NCI-H2196 treated with DMSO at 0.1 percent for 48 hours (cell line): ENCODE results near the gene SULT1A3.
"Not testable (repeated sequence)": the region's sequence is repeated elsewhere in the genome, so short reads cannot be mapped to it uniquely, and the experiment has no call there.

ENCODE experiments used
- DNase-seq: peaks from one replicate; lab custom pipeline; 2025; ENCODE audit not compliant: unreplicated experiment; lab: John Stamatoyannopoulos, UW

Gene SULT1A3

DNA sequence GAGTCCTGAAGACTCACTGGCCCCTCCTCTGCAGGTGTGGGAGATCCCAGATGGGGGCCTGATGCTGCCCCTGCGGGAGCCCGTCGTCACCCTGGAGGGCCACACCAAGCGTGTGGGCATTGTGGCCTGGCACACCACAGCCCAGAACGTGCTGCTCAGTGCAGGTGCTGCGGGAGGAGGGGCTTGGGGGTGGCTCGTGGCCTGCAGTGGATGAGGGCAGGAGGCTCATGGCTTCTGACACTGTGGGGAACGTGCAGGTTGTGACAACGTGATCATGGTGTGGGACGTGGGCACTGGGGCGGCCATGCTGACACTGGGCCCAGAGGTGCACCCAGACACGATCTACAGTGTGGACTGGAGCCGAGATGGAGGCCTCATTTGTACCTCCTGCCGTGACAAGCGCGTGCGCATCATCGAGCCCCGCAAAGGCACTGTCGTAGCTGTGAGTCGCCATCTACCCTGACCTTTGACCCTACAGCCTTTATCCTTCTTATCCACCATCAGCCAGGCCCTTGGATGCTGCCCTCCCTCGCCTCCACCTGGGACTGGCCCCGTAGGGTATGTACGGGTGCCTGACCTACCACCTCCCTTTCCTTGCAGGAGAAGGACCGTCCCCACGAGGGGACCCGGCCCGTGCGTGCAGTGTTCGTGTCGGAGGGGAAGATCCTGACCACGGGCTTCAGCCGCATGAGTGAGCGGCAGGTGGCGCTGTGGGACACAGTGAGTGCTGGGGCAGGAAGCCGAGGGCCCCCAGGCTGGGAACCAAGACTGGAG, 12.1 kb upstream of the SULT1A3 start:
- no peak for DNase-seq

DNA sequence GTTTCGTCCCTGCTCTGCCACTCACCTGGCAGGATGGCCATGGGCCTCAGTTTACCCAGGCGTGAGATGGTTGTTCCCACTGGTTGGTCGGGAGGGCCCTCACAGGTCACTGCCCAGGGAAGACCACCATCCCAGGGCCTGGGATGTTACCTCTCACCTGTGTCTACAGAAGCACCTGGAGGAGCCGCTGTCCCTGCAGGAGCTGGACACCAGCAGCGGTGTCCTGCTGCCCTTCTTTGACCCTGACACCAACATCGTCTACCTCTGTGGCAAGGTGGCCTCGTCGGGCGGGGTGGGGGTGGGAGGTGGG, 11.5 kb upstream of the SULT1A3 start:
- DNase-seq: no peak

DNA sequence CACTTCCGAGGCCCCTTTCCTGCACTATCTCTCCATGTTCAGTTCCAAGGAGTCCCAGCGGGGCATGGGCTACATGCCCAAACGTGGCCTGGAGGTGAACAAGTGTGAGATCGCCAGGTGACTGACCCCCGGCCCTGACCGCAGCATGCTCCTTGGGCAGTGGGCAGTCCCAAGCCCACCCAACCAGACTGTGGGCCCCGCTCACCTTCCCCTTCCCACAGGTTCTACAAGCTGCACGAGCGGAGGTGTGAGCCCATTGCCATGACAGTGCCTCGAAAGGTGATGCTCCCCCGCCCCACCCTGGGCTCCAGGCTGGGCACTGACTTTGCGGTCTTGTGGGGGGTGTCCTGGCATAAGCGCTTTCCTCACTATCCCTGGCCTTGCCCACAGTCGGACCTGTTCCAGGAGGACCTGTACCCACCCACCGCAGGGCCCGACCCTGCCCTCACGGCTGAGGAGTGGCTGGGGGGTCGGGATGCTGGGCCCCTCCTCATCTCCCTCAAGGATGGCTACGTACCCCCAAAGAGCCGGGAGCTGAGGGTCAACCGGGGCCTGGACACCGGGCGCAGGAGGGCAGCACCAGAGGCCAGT, 11.0 kb upstream of the SULT1A3 start:
- no peak for DNase-seq

DNA sequence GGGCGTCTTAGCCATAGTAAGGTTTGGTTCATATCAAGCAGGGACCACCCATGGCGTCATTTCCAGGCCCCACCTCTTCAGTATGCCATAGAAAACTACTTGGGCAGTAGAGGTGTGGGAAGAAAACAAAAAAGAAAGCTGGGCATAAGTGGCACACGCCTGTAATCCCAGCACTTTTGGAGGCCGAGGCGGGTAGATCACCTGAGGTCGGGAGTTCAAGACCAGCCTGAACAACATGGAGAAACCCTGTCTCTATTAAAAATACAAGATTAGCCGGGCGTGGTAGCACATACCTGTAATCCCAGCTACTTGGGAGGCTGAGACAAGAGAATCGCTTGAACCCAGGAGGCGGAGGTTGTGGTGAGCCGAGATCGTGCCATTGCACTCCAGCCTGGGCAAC, 7.9 kb upstream of the SULT1A3 start:
- DNase-seq: not testable (repeated sequence)

DNA sequence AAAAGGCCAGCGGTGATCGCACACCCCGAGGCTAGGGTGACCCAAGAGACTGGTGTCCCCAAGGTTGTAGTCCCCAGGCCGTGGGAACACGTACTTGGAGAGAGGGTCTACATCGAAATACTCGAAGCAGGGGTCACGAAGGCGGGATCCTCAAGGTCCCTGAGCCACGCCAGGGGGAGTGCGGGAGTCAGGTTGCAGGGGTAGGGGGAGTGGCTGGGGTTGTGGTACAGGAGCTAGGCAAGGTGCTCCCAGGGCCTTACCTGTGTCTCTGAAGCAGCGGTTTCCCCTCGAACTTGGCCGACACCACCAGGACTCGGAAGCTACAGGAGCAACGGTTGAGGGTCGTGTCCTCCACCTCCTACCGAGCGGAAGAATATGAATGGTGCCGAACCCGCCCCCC, 6.0 kb upstream of the SULT1A3 start:
- DNase-seq: not testable (repeated sequence)

DNA sequence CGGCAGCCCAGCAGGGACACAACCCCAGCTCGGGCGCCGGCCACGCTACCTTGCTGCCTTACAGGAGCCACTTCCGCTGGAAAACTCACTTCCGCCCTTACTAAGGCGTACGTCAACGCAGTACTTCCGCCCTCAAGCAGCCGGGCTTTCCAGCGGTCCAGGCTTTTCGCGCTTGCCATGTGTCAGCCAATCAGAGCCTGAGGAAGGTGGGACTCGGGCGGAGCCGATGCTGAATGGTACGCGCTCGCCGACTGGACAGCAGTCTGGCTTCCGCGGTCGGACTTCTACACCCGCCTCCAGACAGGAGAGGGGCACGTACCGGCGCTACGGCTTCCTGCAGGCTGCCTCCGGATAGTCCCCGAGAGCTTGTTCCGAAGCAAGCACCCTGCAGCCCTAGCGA, 5.4 kb upstream of the SULT1A3 start, which contains the start of the genes BOLA2B and SLX1A:
BOLA2B (minus strand) TSS at position 52 of the 400 bp plus-strand sequence. CDS start 71 bp downstream, outside the sequence.
SLX1A (plus strand) TSS at position 261 of the 400 bp plus-strand sequence. CDS start 210 bp downstream, outside the sequence.
- not testable (repeated sequence) for DNase-seq

DNA sequence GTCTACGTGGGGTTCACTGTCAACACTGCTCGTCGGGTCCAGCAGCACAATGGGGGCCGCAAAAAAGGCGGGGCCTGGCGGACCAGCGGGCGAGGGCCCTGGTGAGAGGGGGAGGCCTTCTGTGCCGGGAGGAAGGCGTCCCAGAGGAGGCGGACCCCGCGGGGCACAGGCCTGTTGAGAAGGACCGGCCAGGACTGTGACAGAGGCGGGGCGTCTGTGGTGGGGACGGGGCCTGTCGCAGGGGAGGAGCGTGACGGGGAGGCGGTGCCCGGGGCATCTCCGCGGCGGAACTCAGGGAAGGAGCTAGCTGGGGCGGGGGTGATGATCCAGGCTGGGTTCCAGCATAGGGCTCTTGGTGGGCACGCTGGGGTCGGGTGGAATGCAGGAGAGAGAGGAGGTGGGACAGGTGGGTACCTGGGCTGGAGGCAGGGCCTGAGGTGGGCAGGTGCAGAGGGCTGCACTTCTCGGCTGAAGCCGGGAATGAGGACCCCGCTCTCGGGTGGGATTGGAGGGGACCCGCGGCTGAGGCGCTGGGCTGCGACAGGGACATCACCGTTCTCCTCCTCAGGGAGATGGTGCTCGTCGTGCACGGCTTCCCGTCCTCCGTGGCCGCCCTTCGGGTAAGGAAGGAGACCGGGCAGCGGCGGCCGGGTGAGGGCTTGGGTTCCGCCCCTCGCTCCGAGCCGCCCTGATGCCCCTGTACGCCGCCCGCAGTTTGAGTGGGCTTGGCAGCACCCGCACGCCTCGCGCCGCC, 4.7 kb upstream of the SULT1A3 start:
- not testable (repeated sequence) for DNase-seq

DNA sequence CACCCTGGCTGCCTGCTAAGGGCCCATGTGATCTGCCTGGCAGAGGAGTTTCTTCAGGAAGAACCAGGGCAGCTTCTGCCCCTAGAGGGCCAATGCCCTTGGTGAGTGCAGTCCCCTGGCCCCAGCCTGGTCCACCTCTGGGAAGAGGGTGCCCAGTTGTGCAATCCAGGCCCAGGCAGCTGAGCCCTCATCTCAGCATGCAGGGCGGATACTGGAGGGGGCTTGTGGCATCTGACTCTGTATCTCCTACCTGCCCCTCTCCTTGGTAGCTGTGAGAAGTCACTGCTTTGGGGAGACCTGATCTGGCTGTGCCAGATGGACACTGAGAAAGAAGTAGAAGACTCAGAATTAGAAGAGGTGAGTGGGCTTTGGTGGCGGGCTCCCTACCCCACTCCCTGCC, 2.1 kb upstream of the SULT1A3 start:
- not testable (repeated sequence) for DNase-seq

DNA sequence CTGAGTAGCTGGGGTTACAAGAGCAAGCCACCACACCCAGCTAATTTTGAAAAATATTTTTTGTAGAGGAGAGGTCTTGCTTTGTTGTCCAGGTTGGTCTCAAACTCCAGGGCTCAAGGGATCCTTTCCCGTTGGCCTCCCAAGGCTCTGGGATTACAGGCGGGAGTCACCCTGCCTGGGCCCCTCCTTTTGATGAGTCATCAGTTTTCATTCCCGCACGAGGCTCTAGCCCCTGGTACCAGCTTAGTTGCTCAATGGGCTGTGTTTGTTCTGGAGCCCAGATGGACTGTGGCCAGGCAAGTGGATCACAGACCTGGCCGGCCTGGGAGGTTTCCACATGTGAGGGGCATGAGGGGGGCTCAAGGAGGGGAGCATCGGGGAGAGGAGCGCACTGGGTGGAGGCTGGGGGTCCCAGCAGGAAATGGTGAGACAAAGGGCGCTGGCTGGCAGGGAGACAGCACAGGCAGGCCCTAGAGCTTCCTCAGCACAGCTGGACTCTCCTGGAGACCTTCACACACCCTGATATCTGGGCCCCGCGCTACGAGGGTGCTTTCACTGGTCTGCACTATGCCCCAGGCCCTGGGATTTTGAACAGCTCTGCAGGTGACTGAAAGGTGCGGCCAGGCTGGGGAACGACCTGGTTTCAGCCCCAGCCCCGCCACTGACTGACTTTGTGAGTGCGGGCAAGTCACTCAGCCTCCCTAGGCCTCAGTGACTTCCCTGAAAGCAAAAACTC, 721 bp downstream of the SULT1A3 start:
- not testable (repeated sequence) for DNase-seq

DNA sequence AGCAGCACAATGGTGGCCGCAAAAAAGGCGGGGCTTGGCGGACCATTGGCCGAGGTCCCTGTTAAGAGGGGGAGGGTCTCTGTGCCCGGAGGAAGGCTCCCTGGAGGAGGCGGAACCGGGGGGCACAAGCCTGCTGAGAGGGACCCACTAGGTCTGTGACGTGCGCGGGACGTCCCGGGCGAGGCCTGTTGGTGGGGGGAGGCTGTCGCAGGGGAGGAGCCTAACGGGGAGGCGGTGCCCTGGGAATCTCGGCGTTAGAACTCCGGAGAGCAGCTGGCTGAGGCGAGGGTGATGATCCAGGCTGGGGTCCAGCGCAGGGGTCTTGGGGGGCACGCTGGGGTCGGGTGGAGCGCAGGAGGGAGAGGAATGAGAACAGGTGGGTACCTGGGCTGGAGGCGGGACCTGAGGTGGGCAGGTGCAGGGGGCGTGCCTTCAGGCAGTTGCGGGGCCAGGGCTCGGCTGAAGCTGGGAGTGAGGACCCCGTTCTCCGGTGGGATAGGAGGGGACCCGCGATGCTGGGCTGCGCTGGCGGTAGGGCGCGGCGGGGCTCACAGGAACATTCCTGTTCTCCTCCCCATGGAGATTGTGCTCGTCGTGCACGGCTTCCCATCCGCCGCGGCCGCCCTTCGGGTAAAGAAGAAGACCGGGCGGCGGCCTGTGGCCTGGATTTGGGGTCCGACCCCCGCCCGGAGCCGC, 6.6 kb downstream of the SULT1A3 start:
- not testable (repeated sequence) for DNase-seq

DNA sequence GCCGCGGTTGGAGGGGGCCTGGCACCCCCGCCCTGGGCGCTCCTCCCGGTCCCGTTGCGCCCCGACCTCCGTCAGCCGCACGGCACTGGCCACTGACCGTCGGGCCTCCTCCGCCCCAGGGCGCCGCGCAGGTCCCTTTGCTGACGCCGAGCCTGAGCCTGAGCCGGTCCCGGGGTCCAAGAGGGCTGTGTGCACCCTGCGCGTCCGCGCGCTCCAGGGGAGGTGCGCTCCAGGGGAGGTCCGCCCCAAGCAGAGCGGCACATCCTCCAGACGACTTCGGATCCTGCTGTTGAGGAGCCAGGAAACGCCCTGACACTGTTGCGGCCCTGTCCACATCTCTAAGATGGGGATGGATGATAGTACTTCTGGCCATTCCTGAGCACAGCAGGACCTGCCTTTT, 7.2 kb downstream of the SULT1A3 start:
- not testable (repeated sequence) for DNase-seq

DNA sequence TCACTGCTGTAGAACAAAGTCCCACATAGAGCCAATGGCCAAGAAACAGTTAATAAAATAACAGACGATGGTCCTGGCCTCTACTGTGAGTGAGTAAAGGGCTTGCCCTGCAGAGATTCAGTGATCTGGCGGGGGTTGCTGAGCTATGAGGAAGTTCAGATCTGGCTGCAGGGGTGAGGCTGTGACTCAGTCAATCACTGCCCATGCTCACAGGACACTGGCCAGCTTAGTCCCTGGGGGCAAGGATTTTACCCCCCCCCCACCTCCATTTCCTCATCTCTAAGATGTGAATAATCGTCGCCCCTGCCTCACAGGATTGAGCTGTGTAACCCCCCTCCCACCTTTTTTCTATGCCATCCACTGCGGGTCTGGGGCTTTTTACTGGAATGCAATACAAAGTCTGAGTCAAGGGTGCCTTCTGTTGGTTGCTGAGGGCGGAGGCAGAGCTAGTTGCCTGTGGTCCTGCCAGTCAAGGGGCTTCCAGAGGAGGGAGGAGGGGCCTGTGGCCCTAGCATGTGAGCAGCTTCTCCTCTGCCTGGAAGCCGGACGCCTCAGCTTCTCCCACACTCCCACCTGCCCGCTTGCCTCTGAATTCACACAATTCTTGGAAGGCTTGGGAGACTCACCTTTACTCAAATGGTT, 8.1 kb downstream of the SULT1A3 start:
- not testable (repeated sequence) for DNase-seq

DNA sequence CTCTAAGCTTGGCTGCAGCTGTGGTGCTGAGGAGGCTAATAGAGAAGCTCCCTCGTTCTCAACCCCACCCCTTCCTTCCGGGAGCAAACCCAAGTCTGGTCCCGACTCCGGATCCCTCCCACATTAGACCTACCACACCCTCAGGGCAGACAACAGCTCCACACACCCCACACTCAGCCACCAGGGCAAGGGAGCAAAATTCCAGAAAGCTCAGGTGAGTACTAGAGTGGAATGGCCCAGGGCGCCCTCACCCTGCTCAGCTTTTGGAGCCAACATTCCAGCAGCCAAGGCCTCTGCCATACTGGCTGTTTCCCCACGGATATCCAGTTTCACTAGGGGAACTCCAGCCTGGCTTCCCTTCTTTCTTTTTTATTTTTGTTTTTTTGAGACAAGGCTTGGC, 10.0 kb downstream of the SULT1A3 start:
- not testable (repeated sequence) for DNase-seq

DNA sequence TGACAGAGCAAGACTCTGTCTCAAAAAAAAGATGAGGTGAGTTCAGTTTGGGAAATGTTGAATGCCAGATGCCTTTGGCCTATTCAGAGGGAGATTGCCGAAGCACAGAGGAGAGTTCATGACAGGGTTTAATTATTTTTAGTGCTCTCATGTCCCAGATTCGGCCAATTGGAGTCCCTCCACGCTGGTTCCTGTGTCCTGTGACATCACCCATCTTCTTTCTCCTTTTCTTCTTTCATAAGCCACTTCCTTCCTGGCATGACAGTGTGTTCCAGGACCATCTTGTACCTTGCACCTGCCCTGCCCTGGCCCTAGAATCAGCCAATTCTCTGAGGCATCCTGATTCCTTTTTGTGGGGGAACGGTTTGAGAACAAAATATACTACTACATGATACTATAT, 12.4 kb downstream of the SULT1A3 start:
- not testable (repeated sequence) for DNase-seq

DNA sequence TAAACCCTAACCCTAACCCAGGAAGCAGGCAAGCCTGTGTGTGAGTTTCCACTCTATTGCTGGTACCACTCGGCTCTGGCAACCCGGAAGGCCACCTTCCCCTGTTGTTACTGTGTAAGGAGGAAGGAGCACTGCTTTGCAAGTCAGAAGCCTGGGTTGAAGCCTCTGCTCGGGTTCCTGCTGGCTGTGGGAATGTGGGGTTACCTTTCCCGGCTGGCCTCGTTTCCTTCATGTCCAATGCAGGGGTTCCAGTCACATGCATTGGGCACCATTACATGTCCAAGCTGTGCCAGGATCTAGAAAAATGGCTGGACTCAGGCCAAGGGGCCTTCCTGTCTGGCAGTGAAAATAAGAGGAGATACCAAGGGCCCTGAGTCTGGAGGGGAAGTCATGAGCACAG, 18.0 kb downstream of the SULT1A3 start:
- not testable (repeated sequence) for DNase-seq

DNA sequence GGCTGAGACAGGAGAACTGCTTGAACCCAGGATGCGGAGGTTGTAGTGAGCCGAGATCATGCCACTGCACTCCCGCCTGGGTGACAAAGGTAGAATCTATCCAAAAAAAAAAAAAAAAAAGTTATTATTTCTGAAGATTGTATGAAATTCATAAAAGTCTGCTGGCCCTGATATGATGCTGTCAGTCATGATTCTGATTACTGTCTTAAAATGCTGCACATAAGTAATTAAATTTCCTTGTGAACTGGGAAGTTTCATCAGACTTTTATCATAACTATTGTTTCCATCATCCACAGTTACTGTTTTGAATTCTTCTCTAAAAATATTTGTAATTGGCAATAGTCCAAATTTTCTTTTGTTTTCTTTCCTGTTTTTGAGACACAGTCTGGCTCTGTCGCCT, 49.3 kb downstream of the SULT1A3 start, which contains the start of gene NPIPB13:
NPIPB13 (minus strand) TSS at position 101 of the 400 bp plus-strand sequence. CDS start 2,906 bp downstream, outside the sequence.
- not testable (repeated sequence) for DNase-seq
